GM12872 (cell line): Measurements from ENCODE around the gene REEP6.

ENCODE experiments used
- CTCF ChIP-seq: IDR thresholded peaks from 3 replicates; pipeline ENCODE4 v1.5.1; 2011; ENCODE audit warnings: low read depth, mild to moderate bottlenecking, low read length, moderate library complexity; ENCODE audit not compliant: insufficient read depth

REEP6 gene

DNA sequence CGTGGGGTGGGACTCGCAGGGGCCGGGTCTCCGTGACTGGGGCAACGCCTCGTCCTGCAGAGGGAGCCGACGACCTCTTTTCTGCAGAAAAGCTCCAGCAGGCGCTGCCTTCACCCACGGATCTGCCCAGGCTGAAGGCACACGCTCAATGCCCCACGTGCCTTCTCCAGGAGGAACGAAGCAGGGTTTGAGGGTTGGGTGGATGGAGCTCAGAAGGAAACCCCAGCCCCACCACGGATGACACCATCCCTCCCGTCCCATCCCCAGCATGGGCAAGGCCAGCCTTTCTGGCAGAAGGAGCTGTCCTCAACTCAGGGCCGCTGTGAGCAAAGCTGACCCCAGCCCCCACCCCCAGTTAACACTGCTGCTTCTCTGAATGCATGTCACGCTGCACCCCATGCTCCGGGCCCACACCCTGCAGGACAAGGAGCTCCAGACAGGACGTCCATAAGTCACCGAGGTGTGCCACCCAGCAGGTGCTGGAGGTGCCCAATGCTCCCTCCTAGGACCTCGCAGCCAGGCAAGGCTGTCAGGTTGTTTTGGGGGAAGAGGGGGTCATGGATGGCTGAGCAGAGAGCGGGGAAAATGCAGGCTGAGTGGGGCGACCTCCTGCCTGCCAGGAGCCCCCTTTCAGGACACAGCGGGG is 19.3 kb upstream of the REEP6 start:
- TF ChIP-seq CTCF = peak; percentile 23; the same call in 1 of the 3 replicates

GRCh38 chr19:1472231-1473084 is 18.5 kb upstream of the REEP6 start:
- no peak for TF ChIP-seq CTCF

GRCh38 chr19:1473085-1473851 is 17.7 kb upstream of the REEP6 start:
- TF ChIP-seq CTCF = no peak

- TF ChIP-seq CTCF = no peak
These were observed 16.8 kb upstream of the REEP6 start for GRCh38 chr19:1474011-1474764.

DNA sequence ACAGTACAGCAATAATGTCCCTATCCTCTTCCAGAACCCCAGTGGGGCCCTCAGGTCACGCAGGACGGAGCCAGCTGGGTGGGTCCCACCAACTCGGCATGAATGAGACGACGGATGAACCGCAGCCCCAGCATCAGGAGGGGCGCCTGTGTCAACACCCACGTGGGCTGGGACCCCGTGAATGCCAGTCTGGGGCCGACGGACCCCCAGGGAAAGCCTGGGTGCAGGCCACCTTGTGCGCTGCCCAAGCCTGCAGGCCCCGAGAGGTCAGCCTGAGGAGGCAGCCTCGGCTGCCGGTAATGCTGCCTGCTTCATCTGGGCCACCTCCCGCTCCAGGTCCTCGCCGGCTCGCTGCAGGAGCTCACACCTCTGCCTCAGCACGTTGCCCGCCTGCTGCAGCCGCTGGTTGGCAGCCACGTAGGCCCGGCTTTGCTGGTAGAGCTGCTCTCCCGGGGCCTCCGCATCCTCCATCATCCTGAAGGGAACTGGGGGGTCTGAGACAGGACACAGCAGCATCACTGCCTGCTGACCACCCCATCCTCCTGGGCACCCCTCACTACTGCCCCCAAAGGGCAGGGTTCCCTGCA is 16.1 kb upstream of the REEP6 start:
- no peak for TF ChIP-seq CTCF

GRCh38 chr19:1475751-1476437 is 15.1 kb upstream of the REEP6 start:
- no peak for TF ChIP-seq CTCF
